HAP-1 (cell line): ENCODE data around the gene SEZ6L.

Source experiments
- DNase-seq, 2 experiments: peaks; one replicate each; pipeline ENCODE4 v3.0.0-alpha.2; 2016 to 2020; ENCODE audit warnings: low spot score in 2 of 2
- H3K27me3 ChIP-seq: fragments of 250-450 bp; sonication (Bioruptor Pico); 2 replicates; pipeline ENCODE4 v1.5.1; 2020; ENCODE audit warnings: low read depth, mild to moderate bottlenecking, moderate library complexity
- H3K36me3 ChIP-seq: fragments of 250-450 bp; sonication (Bioruptor Pico); replicated peaks from 2 replicates; pipeline ENCODE4 v1.5.1; 2020; ENCODE audit warnings: mild to moderate bottlenecking
- H3K4me1 ChIP-seq: fragments of 250-450 bp; sonication (Bioruptor Pico); 2 replicates; pipeline ENCODE4 v1.5.1; 2020; ENCODE audit warnings: mild to moderate bottlenecking
- H3K4me3 ChIP-seq: fragments of 250-450 bp; sonication (Bioruptor Pico); 2 replicates; pipeline ENCODE4 v1.5.1; 2020; ENCODE audit warnings: mild to moderate bottlenecking, moderate library complexity
- H3K9me3 ChIP-seq: fragments of 250-450 bp; sonication (Bioruptor Pico); 2 replicates; pipeline ENCODE4 v1.5.1; 2020; ENCODE audit warnings: mild to moderate bottlenecking, moderate library complexity
- in situ Hi-C: fragments of 300-500 bp; cut with MboI; formaldehyde crosslinking; loops from 3 replicates; pipeline ENCODE4 v1.14.3; 2020; ENCODE audit warnings: low sequenced_read_pairs, inconsistent platforms, mixed read lengths

Gene SEZ6L

DNA sequence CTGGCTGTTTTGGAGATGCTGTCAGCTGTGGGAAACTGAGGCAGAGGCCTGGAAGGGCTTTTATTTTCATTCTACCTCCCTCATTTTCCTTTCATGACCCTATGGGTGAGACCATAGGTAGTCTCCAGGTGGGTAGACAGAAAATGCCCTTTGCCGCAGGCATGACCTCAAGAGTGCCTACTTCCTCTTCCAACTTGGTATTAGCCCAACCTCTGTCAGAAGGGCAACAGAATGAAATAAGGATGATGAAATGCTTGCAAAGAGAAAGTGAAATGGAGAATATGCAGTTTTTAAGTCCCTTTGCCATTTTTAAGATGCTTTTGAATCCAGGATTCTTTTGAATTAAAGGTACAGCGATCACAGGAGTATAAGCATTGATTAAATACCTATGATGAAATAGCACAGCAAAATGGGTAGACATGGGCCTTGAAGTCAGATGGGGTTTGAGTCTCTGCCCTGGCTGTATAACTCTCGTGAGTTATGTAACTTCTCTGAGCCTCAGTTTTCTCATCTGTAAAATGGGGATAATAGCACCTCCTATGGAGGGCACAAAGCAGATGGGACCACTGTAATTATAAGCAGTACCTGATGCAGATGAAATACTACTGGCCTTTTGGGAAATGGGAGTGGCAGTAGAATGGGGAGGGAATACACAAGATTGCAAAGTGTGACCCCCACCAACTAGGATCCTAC is 263.5 kb downstream of the SEZ6L start:
- H3K4me3 ChIP-seq: no peak overlapping the region
- no peaks in the 10 kb centered on the region for H3K9me3 ChIP-seq
- no peak for DNase-seq
- H3K4me1 ChIP-seq: no peaks in the 10 kb centered on the region
- in situ Hi-C loops: no loop called here
- H3K27me3 ChIP-seq: no peaks in the 10 kb centered on the region
- H3K36me3 ChIP-seq: no peaks in the 10 kb centered on the region
